Liver (tissue), 3 donors: ENCODE results near the gene CLTC.

Experiments used
- ATF3 ChIP-seq: IDR thresholded peaks from 2 replicates; pipeline ENCODE4 v1.6.1; 2016; ENCODE audit warnings: antibody characterized with exemption
- CTCF ChIP-seq: fragments of 150-350 bp; IDR thresholded peaks from 2 replicates; pipeline ENCODE4 v1.5.1; 2017; ENCODE audit warnings: improper control_type of control experiment, low read depth, low read length; ENCODE audit not compliant: missing input control
- GABPA ChIP-seq, 2 donors: IDR thresholded peaks in 1 of 2; conservative IDR thresholded peaks in 1 of 2; 2 replicates each; pipeline ENCODE4 v1.6.1; 2016; ENCODE audit warnings: antibody characterized with exemption in 2 of 2, mild to moderate bottlenecking in 1 of 2, moderate library complexity in 1 of 2
- HNF4A ChIP-seq, 2 donors: conservative IDR thresholded peaks; 2 replicates each; pipeline ENCODE4 v1.6.1; 2016; ENCODE audit warnings: antibody characterized with exemption in 2 of 2, mild to moderate bottlenecking in 2 of 2
- RAD21 ChIP-seq, 2 donors: IDR thresholded peaks; 2 replicates each; pipeline ENCODE4 v1.6.1; 2016; ENCODE audit warnings: antibody characterized with exemption in 2 of 2, mild to moderate bottlenecking in 2 of 2
- RXRA ChIP-seq, 2 donors: IDR thresholded peaks; 2 replicates each; pipeline ENCODE4 v1.6.1; 2017 to 2018; ENCODE audit warnings: antibody characterized with exemption in 2 of 2, mild to moderate bottlenecking in 1 of 2
- SP1 ChIP-seq: IDR thresholded peaks from 2 replicates; pipeline ENCODE4 v1.6.1; 2018; ENCODE audit warnings: antibody characterized with exemption, mild to moderate bottlenecking
- TAF1 ChIP-seq: conservative IDR thresholded peaks from 2 replicates; pipeline ENCODE4 v1.6.1; 2016; ENCODE audit warnings: antibody characterized with exemption, mild to moderate bottlenecking
- YY1 ChIP-seq: IDR thresholded peaks from 2 replicates; pipeline ENCODE4 v1.6.1; 2016; ENCODE audit warnings: antibody characterized with exemption, mild to moderate bottlenecking
- donor health status: healthy.
- donor health status: healthy.

GRCh38 chr17:59693582-59693981 is 73.9 kb downstream of the CLTC start:
- TF ChIP-seq CTCF (no peak), TAF1 (no peak), YY1 (no peak), SP1 (no peak), ATF3 (no peak), RXRA (IDR thresholded peaks at IDR 0.05) (no peak), HNF4A (conservative IDR thresholded peaks at IDR 0.05) (no peak), RAD21 (IDR thresholded peaks at IDR 0.05) (no peak), GABPA (IDR thresholded peaks at IDR 0.05 in 1 of 2, conservative IDR thresholded peaks at IDR 0.05 in 1 of 2) (no peak)
